Non-pigmented ciliary epithelial cell (primary cell): ENCODE measurements around the gene KRTAP10-2.

Source experiments
- DNase-seq: peaks from one replicate; pipeline ENCODE4 v3.0.0-alpha.2; 2010; ENCODE audit warnings: low read depth

Gene KRTAP10-2

GRCh38 chr21:44526096-44526997 lies 25.0 kb downstream of the KRTAP10-2 start:
- DNase-seq, result no peak

DNA sequence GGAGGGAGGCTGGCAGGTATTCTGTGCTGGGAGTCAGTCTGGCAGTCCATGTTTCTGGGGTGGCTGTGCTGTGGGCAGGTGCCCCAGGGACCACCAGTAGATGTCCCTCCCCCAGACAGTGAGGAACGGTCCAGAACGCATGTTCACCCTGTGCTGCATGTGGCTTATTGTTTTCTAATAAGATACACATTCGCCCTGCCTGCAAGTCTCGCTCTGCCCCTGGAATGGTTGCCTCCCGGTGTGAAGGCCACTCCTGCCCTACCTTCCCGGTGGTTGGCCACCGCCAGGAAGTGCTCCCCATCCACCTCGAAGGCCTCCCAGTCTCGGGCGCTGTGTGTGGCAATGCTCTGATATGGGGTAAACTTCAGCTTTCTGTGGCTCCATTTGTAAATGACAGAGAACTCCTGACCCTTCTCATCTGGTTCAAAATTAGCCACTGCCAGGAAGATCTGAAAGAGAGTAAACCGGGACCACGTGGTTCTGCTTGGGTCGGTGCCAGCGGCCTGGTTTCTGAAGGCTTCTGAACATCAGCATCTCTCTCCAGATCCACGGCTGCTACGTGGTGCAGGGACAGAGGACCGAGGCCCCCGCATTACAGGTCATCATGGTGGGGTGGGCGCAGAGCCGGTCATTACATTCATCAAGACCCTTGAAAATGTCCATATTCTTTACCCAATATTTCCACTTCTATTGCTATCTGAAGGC lies 25.8 kb downstream of the KRTAP10-2 start:
- no peak for DNase-seq

- DNase-seq, result no peak
Measured at GRCh38 chr21:44524414-44525371, 26.6 kb downstream of the KRTAP10-2 start.

- DNase-seq, result no peak
Measured at GRCh38 chr21:44523567-44524413, 27.5 kb downstream of the KRTAP10-2 start.

GRCh38 chr21:44522753-44523204 lies 28.5 kb downstream of the KRTAP10-2 start:
- DNase-seq, result no peak

DNA sequence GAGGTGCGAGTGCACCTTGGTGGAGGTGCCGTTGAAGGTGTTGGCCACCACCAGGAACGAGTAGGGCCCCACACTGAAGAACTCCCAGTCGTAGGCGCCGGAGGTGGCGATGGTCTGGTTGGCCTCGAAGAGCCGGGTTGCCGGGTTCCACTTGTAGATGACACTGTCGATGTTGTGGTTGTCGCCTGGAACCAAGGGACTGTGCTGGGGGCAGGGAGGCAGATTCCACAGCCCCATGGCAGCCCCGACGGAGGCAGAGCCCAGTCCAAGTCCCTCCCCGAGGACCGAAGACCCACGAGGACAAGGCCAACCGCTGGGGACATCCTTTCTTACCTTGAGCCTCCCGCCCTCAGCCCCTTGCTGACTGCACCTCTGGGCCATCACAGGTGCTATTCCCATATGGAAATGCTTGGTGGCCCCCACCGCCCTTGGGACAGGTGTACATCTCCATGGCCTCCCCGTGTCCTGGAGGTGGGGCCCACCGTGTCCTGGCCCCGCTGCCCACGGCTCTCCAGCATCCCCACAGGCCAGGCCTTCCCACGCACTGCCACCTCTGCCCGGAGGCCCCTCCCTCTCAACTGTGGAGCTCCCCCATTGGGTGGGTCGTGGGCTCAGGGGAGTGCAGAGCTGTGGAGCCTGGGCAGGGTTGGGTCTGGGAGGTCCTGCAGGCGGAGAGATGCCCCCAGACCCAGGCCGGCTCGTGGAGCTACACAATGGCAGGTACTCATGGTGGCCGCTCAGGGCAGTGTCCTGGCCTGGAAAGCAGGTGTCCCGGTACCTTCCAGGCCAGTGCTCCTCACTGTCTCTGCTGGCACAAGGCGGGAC lies 29.2 kb downstream of the KRTAP10-2 start:
- no peak for DNase-seq

DNA sequence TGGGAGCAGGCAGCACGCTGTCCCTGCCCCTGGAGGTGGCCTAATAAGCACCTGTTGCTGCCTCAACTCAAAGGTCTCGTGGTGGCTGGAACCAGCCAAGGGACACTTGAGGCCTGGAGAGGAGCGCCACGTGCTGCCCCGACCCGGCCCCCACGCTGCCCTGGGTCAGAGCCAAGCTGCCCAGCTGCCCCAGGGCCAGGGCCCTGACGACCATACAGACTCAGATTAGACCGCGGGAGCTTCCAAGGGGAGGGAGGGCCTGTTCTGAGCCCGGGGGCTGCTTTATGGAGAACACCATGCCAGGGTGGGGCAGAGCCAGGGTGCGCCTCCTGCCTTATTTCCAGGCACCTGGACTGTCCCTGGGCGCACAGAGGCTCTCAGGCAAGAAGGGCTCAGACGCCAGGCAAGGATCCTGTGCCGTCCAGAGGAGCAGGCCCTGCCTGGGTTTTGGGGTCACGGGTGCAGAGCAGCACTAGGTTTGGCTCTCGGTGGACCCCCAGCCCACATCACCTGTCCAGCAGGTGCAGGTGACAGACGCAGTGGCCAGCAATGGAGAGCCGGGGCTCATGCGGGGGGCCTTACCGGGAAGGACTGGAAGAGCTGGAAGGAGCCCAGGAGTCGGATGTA lies 29.9 kb downstream of the KRTAP10-2 start:
- DNase-seq, result no peak

DNA sequence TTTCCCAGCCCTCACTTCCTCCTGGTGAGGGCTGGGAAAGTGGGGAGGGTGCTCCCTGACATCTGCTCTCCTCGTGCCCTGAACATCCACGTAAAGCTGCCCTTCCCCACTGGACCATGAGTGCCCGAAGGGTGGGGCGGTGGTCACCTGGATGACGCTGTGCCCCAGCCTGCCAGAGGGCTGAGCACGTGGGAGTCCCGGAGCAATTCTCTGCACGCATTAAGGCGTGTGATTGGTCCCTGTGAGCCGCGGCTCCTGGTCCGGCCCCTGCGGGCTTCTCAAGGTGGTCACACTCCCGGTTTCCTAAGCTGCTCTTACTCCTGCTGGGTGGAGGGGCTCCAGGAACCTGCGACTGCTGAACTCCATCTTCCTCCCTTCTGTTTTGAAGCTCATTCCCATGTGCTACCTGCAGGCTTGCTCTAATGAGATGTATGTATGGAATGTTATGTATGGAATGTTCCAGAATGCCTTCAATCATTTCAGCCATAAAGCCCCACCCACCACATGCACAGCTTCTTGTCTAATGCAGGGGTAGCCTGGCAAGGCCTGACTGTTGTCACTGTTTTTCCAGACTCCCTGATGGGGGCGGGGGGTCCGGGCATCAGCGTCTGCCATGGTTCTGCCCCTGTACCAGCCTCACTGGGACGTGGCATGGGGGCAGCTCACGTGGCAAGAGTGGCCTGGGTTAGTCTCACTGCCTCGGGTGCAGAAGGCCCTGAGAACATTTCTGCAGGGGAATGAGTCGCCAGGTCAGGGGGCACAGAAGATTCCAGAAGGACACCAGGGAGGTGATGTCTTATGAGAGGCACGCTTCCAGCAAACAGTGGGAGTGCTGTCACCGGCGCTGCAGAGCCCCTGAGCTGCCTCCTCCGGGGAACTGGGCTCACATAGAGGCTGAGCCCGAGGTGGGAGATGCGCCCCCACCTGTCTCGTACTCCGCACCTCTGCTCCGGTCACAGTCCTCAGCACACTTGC lies 30.7 kb downstream of the KRTAP10-2 start:
- DNase-seq, result no peak

GRCh38 chr21:44519346-44520325 lies 31.7 kb downstream of the KRTAP10-2 start:
- DNase-seq, result no peak

- no peak for DNase-seq
Measured at GRCh38 chr21:44518686-44519085, 32.6 kb downstream of the KRTAP10-2 start.

DNA sequence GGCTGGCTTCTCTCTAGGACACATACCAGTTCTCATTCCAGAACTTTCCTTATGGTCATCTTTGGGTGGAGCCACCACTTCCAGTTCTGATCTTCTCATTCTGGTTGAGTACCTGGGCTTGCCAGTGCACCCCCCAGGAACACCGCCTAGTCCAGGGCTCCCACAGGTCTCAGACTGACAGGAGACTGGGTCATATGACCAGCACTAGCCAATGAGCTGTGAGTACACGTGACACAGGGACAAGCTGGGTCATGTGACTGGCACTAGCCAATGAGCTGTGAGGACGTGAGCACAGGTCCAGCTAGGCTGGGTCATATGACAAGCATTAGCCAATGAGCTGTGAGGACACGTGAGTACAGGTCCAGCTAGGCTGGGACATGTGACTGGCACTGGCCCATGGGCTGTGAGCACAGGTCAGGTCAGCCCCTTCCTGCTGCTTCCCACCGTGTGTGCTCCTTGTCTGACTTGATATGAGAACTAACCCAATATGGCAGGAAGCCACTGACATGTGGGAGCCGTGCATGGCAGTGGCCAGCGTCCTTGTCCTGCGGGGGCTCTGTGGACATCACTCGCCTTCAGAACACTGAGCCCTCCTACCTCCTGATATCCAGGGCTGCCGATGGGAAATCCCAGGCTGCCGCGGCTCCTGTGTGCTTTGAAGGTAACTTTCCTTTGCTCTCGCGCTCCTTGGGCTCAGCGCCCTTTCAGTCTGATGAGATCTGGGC lies 34.0 kb downstream of the KRTAP10-2 start:
- no peak for DNase-seq

DNA sequence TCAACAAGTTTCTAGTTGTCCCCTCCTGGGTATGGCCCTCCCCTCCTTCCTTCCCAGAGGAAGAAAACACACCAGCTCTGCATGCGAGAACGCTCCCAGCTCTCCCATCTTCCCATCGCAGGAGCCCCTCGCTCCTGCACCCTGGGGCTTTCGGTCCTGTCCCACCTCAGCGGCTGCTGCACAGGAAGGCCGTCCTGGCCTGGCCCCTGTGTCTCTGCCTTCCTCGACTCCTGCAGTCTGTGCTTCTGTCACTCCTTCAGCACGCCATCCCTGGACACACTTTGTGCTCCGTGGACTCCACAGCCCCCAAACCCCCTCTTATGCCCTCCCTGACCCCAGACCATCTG lies 34.5 kb downstream of the KRTAP10-2 start:
- no peak for DNase-seq

DNA sequence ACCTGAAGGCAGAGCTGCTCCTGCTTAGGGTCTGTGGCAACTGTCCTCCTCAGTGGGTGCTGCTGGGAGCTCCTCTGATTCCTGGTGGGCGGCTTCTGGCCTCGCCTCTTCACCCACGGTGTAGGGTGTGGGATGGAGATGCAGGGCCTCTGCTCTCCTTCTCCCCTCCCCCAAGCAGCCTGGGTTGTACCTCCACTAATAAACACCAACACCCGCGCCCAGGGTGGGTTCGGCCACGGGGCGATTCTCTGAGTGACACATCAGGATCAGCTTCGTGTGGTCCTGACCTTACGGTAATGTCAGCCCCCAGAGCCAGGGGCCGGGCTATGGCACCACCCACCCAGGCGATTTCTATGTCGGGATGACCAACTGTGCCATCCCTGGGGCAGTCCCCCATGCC lies 35.0 kb downstream of the KRTAP10-2 start:
- no peak for DNase-seq

- DNase-seq, result no peak
Measured at GRCh38 chr21:44515359-44516165, 35.7 kb downstream of the KRTAP10-2 start.

DNA sequence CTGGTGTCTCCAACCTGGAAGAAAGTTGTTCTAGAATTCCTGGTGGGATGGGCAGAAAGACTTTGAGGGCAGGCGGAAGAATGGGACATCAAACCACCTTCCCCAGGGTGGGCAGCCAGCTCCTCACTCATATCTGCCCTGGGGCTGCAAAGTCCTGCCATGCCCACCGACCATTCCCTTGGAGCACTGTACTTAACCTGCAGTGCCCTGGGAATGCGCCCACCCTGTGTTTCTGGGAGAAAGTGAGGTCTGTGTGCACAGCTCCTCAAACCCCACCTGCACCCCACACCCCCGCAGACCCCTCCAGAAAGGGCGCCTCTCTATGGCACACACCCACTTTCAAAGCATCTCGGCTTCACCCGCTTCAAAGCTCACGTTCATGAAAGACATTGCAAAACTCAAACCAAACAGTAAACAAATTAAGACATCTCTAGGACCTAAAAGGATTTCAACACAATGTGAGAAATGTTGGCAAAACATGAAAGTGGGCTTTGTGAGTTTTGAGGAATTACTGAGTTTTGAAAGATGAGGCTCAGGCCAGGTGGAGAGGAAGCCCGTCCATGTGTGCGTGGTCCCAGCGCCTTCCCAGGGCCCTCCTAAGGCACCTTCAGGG lies 36.5 kb downstream of the KRTAP10-2 start:
- no peak for DNase-seq

DNA sequence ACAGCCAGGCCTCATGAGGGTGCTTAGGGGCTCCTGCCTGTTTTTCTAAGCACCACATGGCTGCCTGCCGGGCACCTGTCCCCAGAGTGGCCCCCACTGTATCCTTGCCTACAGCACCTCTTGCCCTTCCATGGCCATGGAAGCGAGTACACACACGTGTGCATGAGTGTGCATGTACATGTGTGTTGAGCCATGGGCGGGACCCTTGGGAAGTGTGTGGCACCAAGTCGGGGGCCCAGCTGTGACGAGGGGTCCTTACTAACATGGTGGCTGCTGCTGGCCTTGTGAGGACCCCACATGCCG lies 37.1 kb downstream of the KRTAP10-2 start:
- no peak for DNase-seq
